ENCODE results near the gene MAB21L3. TPM values are rescaled to one million over a fixed set of nuclear protein-coding genes. Genes with fewer than 3 reads are reported as not detected.

The MAB21L3 gene
- total and polyA plus RNA-seq, 2 of the 13 experiments (the other 11 are each of a cell fraction or from before 2014, with no cell fraction given) = 0.55 to 4.1 TPM

DNA sequence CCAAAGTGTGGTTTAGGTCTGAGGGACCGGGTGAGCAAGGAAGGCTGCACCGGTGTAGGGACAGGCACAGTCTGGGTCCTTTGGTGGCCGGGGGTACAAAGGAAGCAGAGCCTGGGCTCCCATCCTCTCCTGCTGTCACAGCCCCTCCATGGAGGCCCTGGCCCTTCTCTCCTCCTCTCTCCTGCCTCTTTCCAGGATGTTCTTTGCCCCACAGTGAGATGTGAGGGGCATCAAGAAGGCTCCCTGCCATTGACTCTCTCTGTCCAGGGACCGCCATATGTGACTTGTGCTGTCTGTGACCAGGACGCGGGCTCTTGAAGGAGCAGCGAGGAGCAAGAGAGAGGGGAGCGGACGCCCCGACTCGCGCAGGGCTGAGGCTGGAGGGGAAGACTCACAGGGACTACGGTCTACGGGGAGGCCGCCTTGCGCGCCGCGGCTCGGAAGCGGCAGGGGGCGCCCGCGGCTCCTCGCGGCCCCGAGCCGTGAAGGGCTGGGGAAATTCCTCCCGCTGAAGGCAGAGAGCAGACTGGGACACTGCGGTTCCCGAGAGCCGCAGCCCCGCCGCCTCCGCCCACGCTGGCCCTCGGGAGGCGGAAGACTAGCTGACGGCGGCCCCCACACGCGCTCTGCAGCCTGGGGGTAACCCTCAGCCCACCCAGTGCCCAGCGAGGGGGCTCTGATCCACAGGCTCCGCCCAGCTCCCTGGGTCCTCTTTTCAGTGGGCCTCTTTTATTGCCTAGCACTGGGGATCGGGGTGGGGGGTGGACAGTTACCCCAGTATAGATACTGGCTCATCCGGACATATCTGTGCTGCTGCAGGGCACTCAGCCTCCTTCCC is 40.8 kb downstream of the MAB21L3 start (continued):
- TF ChIP-seq, protein P1, sequence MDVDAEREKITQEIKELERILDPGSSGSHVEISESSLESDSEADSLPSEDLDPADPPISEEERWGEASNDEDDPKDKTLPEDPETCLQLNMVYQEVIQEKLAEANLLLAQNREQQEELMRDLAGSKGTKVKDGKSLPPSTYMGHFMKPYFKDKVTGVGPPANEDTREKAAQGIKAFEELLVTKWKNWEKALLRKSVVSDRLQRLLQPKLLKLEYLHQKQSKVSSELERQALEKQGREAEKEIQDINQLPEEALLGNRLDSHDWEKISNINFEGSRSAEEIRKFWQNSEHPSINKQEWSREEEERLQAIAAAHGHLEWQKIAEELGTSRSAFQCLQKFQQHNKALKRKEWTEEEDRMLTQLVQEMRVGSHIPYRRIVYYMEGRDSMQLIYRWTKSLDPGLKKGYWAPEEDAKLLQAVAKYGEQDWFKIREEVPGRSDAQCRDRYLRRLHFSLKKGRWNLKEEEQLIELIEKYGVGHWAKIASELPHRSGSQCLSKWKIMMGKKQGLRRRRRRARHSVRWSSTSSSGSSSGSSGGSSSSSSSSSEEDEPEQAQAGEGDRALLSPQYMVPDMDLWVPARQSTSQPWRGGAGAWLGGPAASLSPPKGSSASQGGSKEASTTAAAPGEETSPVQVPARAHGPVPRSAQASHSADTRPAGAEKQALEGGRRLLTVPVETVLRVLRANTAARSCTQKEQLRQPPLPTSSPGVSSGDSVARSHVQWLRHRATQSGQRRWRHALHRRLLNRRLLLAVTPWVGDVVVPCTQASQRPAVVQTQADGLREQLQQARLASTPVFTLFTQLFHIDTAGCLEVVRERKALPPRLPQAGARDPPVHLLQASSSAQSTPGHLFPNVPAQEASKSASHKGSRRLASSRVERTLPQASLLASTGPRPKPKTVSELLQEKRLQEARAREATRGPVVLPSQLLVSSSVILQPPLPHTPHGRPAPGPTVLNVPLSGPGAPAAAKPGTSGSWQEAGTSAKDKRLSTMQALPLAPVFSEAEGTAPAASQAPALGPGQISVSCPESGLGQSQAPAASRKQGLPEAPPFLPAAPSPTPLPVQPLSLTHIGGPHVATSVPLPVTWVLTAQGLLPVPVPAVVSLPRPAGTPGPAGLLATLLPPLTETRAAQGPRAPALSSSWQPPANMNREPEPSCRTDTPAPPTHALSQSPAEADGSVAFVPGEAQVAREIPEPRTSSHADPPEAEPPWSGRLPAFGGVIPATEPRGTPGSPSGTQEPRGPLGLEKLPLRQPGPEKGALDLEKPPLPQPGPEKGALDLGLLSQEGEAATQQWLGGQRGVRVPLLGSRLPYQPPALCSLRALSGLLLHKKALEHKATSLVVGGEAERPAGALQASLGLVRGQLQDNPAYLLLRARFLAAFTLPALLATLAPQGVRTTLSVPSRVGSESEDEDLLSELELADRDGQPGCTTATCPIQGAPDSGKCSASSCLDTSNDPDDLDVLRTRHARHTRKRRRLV (CRISPR knock-in tag; IDR thresholded peaks at IDR 0.05) = no peak
- TF ChIP-seq ZNF629 (CRISPR knock-in tag; conservative IDR thresholded peaks at IDR 0.05) (no peak), KMT2A (CRISPR knock-in tag; IDR thresholded peaks at IDR 0.05) (no peak), MED1 (CRISPR knock-in tag; IDR thresholded peaks at IDR 0.05) (0 out of 2 replicates have a peak, but pooled peaks have one; percentile 40), ONECUT2 (CRISPR knock-in tag; IDR thresholded peaks at IDR 0.05) (no peak), SMARCE1 (IDR thresholded peaks at IDR 0.05; ENCODE audit: borderline replicate concordance) (no peak), FOXO1 (CRISPR knock-in tag; IDR thresholded peaks at IDR 0.05) (peak; percentile 32; the same call in 1 of the 2 replicates), XBP1 (CRISPR knock-in tag; IDR thresholded peaks at IDR 0.05) (no peak), ZNF263 (CRISPR knock-in tag; IDR thresholded peaks at IDR 0.05) (peak; percentile 77), ZNF441 (CRISPR knock-in tag; IDR thresholded peaks at IDR 0.05; ENCODE audit: borderline replicate concordance) (no peak)
- TF ChIP-seq, protein P2, sequence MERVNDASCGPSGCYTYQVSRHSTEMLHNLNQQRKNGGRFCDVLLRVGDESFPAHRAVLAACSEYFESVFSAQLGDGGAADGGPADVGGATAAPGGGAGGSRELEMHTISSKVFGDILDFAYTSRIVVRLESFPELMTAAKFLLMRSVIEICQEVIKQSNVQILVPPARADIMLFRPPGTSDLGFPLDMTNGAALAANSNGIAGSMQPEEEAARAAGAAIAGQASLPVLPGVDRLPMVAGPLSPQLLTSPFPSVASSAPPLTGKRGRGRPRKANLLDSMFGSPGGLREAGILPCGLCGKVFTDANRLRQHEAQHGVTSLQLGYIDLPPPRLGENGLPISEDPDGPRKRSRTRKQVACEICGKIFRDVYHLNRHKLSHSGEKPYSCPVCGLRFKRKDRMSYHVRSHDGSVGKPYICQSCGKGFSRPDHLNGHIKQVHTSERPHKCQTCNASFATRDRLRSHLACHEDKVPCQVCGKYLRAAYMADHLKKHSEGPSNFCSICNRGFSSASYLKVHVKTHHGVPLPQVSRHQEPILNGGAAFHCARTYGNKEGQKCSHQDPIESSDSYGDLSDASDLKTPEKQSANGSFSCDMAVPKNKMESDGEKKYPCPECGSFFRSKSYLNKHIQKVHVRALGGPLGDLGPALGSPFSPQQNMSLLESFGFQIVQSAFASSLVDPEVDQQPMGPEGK (CRISPR knock-in tag; IDR thresholded peaks at IDR 0.05) = 0 out of 2 replicates have a peak, but pooled peaks have one; percentile 14
- TF ChIP-seq, protein P3, sequence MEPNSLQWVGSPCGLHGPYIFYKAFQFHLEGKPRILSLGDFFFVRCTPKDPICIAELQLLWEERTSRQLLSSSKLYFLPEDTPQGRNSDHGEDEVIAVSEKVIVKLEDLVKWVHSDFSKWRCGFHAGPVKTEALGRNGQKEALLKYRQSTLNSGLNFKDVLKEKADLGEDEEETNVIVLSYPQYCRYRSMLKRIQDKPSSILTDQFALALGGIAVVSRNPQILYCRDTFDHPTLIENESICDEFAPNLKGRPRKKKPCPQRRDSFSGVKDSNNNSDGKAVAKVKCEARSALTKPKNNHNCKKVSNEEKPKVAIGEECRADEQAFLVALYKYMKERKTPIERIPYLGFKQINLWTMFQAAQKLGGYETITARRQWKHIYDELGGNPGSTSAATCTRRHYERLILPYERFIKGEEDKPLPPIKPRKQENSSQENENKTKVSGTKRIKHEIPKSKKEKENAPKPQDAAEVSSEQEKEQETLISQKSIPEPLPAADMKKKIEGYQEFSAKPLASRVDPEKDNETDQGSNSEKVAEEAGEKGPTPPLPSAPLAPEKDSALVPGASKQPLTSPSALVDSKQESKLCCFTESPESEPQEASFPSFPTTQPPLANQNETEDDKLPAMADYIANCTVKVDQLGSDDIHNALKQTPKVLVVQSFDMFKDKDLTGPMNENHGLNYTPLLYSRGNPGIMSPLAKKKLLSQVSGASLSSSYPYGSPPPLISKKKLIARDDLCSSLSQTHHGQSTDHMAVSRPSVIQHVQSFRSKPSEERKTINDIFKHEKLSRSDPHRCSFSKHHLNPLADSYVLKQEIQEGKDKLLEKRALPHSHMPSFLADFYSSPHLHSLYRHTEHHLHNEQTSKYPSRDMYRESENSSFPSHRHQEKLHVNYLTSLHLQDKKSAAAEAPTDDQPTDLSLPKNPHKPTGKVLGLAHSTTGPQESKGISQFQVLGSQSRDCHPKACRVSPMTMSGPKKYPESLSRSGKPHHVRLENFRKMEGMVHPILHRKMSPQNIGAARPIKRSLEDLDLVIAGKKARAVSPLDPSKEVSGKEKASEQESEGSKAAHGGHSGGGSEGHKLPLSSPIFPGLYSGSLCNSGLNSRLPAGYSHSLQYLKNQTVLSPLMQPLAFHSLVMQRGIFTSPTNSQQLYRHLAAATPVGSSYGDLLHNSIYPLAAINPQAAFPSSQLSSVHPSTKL (CRISPR knock-in tag; IDR thresholded peaks at IDR 0.05) = peak; percentile 69
- TF ChIP-seq, protein P4, sequence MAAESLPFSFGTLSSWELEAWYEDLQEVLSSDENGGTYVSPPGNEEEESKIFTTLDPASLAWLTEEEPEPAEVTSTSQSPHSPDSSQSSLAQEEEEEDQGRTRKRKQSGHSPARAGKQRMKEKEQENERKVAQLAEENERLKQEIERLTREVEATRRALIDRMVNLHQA (CRISPR knock-in tag; IDR thresholded peaks at IDR 0.05) = no peak
- TF ChIP-seq, protein P5, sequence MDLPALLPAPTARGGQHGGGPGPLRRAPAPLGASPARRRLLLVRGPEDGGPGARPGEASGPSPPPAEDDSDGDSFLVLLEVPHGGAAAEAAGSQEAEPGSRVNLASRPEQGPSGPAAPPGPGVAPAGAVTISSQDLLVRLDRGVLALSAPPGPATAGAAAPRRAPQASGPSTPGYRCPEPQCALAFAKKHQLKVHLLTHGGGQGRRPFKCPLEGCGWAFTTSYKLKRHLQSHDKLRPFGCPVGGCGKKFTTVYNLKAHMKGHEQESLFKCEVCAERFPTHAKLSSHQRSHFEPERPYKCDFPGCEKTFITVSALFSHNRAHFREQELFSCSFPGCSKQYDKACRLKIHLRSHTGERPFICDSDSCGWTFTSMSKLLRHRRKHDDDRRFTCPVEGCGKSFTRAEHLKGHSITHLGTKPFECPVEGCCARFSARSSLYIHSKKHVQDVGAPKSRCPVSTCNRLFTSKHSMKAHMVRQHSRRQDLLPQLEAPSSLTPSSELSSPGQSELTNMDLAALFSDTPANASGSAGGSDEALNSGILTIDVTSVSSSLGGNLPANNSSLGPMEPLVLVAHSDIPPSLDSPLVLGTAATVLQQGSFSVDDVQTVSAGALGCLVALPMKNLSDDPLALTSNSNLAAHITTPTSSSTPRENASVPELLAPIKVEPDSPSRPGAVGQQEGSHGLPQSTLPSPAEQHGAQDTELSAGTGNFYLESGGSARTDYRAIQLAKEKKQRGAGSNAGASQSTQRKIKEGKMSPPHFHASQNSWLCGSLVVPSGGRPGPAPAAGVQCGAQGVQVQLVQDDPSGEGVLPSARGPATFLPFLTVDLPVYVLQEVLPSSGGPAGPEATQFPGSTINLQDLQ (CRISPR knock-in tag; IDR thresholded peaks at IDR 0.05) = no peak; the same call in 1 of the 2 replicates
